A204.1 (cell line): ENCODE measurements around the gene XXYLT1.

ENCODE experiments used
- FAIRE-seq: peaks from 2 replicates; lab custom pipeline; 2012; peaks lifted over from hg19 to GRCh38; lab: Jason Lieb, UNC

XXYLT1 gene

GRCh38 chr3:195266428-195266827 lies 4.5 kb downstream of the XXYLT1 start:
- FAIRE-seq, result no peak

GRCh38 chr3:195265363-195265976 lies 5.5 kb downstream of the XXYLT1 start:
- no peak for FAIRE-seq

- FAIRE-seq, result no peak
Observed at GRCh38 chr3:195263925-195264600, 6.9 kb downstream of the XXYLT1 start.

GRCh38 chr3:195263193-195263924 lies 7.6 kb downstream of the XXYLT1 start:
- no peak for FAIRE-seq

GRCh38 chr3:195261925-195262324 lies 9.0 kb downstream of the XXYLT1 start:
- no peak for FAIRE-seq

- FAIRE-seq, result no peak
Observed at GRCh38 chr3:195260280-195260905, 10.6 kb downstream of the XXYLT1 start.

GRCh38 chr3:195259475-195260279 lies 11.3 kb downstream of the XXYLT1 start:
- FAIRE-seq, result no peak

- no peak for FAIRE-seq
Observed at GRCh38 chr3:195259154-195259474, 11.8 kb downstream of the XXYLT1 start.

GRCh38 chr3:195258449-195259153 lies 12.4 kb downstream of the XXYLT1 start:
- FAIRE-seq, result no peak

GRCh38 chr3:195257454-195258448 lies 13.2 kb downstream of the XXYLT1 start:
- no peak for FAIRE-seq

GRCh38 chr3:195256639-195257453 lies 14.1 kb downstream of the XXYLT1 start:
- no peak for FAIRE-seq

- no peak for FAIRE-seq
Observed at GRCh38 chr3:195255571-195256501, 15.1 kb downstream of the XXYLT1 start.

- FAIRE-seq, result no peak
Observed at GRCh38 chr3:195255176-195255500, 15.8 kb downstream of the XXYLT1 start.

GRCh38 chr3:195254454-195255175 lies 16.3 kb downstream of the XXYLT1 start:
- FAIRE-seq, result no peak

GRCh38 chr3:195253923-195254432 lies 17.0 kb downstream of the XXYLT1 start:
- FAIRE-seq, result no peak

- no peak for FAIRE-seq
Observed at GRCh38 chr3:195251336-195252065, 19.5 kb downstream of the XXYLT1 start.
